SK-N-SH (cell line): ENCODE results near the gene ZNF689.

Source experiments
- EP300 ChIP-seq, 2 experiments: IDR thresholded peaks; 2 replicates each; pipeline versions ENCODE4 v1.4.0 to v1.6.1; 2012; ENCODE audit warnings: borderline replicate concordance in 1 of 2, low read depth in 1 of 2, low read length in 1 of 2
- FOXM1 ChIP-seq: IDR thresholded peaks from 2 replicates; pipeline ENCODE4 v1.4.0; 2012; ENCODE audit warnings: low read depth, mild to moderate bottlenecking
- TAF1 ChIP-seq: IDR thresholded peaks from 2 replicates; pipeline ENCODE4 v1.6.1; 2012; ENCODE audit warnings: low read depth, mild to moderate bottlenecking, low read length, moderate library complexity, borderline replicate concordance
- YY1 ChIP-seq: IDR thresholded peaks from 2 replicates; pipeline ENCODE4 v1.4.0; 2012; ENCODE audit warnings: low read depth, mild to moderate bottlenecking
- TF ChIP-seq, protein P1 (sequence below): fragments of 200-600 bp; sonication (generic); IDR thresholded peaks from 2 replicates; pipeline ENCODE4 v1.6.1; 2017; ENCODE audit warnings: antibody characterized with exemption, mild to moderate bottlenecking, moderate library complexity
- TF ChIP-seq, protein P2 (sequence below): IDR thresholded peaks from 2 replicates; pipeline ENCODE4 v1.6.1; 2012; ENCODE audit warnings: mild to moderate bottlenecking, low read depth, low read length, moderate library complexity

DNA sequence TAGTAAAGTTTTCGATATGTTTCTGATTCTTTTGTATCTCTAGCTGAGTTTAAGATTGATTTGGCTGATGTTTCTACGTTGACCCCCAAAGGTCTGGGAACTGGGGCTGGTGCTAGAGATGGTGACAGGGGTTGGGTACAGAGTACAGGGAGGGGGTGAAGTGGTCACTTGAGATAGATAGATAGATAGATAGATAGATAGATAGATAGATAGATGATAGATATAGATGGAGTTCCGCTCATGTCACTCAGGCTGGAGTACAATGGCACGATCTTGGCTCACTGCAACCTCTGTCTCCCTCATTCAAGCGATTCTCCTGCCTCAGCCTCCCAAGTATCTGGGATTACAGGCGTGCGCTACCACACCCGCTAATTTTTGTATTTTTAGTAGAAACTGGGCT is 46.2 kb upstream of the ZNF689 start:
- TF ChIP-seq TAF1: no peak
- TF ChIP-seq, protein P1, sequence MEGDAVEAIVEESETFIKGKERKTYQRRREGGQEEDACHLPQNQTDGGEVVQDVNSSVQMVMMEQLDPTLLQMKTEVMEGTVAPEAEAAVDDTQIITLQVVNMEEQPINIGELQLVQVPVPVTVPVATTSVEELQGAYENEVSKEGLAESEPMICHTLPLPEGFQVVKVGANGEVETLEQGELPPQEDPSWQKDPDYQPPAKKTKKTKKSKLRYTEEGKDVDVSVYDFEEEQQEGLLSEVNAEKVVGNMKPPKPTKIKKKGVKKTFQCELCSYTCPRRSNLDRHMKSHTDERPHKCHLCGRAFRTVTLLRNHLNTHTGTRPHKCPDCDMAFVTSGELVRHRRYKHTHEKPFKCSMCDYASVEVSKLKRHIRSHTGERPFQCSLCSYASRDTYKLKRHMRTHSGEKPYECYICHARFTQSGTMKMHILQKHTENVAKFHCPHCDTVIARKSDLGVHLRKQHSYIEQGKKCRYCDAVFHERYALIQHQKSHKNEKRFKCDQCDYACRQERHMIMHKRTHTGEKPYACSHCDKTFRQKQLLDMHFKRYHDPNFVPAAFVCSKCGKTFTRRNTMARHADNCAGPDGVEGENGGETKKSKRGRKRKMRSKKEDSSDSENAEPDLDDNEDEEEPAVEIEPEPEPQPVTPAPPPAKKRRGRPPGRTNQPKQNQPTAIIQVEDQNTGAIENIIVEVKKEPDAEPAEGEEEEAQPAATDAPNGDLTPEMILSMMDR: no peak
- TF ChIP-seq, protein P2, sequence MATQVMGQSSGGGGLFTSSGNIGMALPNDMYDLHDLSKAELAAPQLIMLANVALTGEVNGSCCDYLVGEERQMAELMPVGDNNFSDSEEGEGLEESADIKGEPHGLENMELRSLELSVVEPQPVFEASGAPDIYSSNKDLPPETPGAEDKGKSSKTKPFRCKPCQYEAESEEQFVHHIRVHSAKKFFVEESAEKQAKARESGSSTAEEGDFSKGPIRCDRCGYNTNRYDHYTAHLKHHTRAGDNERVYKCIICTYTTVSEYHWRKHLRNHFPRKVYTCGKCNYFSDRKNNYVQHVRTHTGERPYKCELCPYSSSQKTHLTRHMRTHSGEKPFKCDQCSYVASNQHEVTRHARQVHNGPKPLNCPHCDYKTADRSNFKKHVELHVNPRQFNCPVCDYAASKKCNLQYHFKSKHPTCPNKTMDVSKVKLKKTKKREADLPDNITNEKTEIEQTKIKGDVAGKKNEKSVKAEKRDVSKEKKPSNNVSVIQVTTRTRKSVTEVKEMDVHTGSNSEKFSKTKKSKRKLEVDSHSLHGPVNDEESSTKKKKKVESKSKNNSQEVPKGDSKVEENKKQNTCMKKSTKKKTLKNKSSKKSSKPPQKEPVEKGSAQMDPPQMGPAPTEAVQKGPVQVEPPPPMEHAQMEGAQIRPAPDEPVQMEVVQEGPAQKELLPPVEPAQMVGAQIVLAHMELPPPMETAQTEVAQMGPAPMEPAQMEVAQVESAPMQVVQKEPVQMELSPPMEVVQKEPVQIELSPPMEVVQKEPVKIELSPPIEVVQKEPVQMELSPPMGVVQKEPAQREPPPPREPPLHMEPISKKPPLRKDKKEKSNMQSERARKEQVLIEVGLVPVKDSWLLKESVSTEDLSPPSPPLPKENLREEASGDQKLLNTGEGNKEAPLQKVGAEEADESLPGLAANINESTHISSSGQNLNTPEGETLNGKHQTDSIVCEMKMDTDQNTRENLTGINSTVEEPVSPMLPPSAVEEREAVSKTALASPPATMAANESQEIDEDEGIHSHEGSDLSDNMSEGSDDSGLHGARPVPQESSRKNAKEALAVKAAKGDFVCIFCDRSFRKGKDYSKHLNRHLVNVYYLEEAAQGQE: no peak
- no peak for TF ChIP-seq YY1
- TF ChIP-seq EP300 (IDR thresholded peaks at IDR 0.05; ENCODE audit: borderline replicate concordance in 1 of 2, low read depth in 1 of 2, low read length in 1 of 2): no peak
- no peak for TF ChIP-seq FOXM1
